NK-92 (cell line): ENCODE measurements around the gene GGTLC1.

Source experiments
- DNase-seq: peaks from one replicate; lab custom pipeline; 2025; ENCODE audit not compliant: unreplicated experiment; lab: John Stamatoyannopoulos, UW

GGTLC1 gene

DNA sequence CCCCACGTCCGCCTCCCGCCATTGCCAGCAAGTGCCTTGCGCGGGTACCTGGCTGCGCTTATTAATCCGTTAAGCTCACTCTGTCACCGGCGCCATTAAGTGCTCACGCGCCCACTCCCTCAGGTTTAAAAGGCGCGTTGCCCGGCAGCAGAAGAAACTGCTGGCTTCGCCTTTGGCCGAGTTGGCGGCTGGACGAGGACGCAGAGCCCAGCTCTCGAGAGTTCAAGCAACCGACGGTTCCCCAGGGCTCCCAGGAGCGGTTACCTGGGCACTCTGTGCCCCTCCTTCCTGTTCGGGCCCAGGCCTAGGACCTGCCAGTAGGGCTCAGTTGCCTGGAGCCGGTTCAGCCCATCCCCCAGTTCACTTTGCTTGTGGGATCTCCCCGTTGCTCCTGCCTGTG lies at the start of gene GGTLC1:
GGTLC1 (minus strand) TSS at position 219 of the 400 bp plus-strand sequence. CDS start 2,168 bp downstream, outside the sequence.
- no peak for DNase-seq

DNA sequence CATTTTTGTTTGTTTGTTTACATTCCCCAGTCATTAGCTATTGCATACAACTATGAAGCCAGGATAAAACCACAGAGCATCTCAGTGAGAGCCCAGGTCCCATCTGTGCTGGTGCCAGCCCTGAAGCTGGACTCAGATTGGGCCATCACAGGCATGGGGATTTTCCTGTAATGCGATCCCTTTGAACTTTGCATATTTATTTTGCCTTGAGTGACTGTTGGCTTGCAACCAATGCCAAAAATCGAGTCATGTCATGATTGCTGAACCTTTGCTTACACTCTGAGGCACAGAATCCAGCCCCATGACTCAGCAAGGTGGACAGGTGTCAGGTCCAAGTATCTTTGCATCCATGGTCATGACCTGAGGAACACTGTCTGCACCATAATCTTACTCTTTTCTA lies 46.2 kb upstream of the GGTLC1 start:
- no peak for DNase-seq

DNA sequence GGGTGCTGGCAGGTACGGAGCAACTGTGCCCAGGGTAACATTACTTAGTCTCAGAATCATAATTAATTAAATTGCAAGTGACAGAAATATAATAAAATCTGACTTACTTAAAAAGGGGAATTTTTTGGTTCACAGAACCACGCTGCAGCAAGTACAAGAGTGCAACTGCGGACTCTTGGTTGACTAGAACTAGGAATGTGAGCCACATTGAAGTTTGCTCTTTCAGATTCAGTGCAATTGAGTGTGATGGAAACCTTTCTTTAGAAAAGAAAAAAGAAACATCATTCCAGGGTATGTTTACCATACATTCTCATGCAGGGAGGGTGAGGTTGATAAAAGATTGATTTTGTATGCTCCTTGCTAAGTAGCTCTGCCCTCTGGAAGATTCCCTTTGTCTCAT lies 45.0 kb upstream of the GGTLC1 start:
- DNase-seq, result no peak

GRCh38 chr20:24033151-24033550 lies 44.6 kb upstream of the GGTLC1 start:
- DNase-seq, result no peak

GRCh38 chr20:24032400-24032898 lies 43.9 kb upstream of the GGTLC1 start:
- DNase-seq, result no peak

DNA sequence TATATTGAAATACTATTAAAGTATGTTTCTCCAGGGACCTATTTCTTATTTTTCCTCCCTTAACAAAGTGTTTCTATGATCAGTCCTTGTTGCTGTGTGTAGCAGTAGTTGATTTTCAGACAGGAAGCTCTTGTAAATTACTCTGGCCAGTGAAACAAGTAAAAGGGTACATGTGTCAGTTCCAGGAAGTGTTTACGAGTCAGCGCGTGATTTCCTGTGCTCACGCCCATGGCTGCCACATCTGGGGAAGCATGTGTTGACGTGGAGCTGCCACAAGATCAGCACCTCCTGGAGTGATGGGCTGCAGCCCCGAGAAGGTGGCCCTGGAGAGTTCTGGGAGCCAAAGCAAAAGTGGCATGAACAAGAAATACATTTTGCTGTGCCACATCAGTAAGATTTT lies 38.6 kb upstream of the GGTLC1 start:
- DNase-seq, result peak; percentile 11

GRCh38 chr20:24022621-24023180 lies 34.1 kb upstream of the GGTLC1 start:
- DNase-seq, result no peak

DNA sequence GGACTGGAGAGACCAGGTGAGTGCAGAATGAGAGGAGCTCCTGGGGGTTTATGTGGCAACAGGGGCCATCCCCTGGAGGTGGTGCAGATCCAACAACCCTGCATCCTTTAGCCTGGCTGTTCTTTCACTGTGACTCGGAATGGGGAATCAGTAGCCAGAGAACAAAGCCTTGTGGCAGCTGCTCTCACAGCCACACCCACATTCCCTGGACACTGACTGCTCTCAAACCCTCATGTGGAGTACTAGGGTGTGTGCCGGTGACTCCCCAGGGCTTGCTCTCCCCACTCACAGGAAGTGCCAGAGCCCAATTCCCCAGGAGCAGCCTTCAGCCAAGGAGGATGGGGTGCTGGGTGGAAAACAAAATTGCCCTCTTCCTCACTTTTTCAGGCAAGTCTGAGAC lies 30.2 kb upstream of the GGTLC1 start:
- DNase-seq, result no peak

- no peak for DNase-seq
These were observed 28.8 kb upstream of the GGTLC1 start for GRCh38 chr20:24017458-24017755.

DNA sequence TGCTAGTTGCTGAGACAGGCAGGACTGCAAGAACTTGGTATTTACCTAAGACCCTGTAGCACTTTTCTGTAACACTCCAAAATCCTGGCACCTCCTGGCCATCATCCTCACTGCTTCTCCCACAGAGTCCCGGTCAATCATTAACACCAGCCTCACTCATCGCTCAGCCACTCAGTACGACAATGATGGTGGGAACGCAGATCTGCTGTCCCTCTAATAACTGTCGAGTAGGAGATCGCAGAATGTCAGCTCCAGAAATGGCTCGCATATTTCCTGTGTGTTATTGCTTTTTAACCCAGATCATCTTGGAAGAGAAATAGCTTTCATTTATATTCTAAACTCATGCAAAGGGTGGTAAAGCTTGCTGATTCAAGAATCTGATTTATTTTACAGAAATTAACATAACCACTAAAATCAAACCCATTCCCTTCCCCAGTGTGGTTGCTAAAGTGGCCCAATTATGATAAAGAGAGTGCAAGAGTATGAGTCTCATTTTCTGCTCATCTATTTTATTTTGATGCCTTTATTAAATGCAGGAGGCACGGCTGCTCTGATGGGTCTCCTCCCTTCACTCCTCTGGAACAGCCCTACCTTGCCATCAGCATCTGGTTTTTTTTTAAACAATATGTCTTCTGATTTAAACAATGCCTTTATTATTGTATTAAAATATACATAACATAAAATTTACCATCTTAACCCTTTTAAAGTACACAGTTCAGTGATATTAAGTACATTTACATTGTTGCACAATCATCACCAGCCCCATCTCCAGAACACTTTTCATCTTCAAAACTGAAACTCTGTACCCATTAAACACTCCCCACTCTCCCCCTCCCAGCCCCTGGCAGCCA lies 28.3 kb upstream of the GGTLC1 start:
- DNase-seq, result no peak

GRCh38 chr20:24013953-24014352 lies 25.4 kb upstream of the GGTLC1 start:
- no peak for DNase-seq

DNA sequence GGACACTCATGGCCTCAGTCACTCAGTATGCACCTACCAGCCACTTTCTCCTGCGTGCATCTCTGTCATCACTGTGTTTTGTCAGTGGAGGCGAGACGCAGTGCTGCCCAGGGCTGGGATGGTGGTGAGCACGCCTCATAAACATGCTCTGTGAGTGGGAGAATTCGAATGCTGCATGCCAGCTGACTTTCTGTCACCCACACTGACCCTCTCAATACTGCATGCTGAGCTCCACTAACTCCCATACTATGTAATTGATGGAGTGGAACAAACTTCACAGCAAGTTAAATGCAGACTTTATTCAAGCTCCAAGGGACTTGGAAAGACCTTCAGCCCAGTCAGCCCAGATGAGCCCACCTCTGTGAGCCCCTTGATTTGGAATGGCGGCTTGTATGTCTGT lies 22.7 kb upstream of the GGTLC1 start:
- no peak for DNase-seq

GRCh38 chr20:24007758-24008157 lies 19.2 kb upstream of the GGTLC1 start:
- no peak for DNase-seq

GRCh38 chr20:24007073-24007595 lies 18.6 kb upstream of the GGTLC1 start:
- no peak for DNase-seq

GRCh38 chr20:24006626-24007025 lies 18.0 kb upstream of the GGTLC1 start:
- no peak for DNase-seq

- DNase-seq, result no peak
These were observed 15.9 kb upstream of the GGTLC1 start for GRCh38 chr20:24004471-24004870.

DNA sequence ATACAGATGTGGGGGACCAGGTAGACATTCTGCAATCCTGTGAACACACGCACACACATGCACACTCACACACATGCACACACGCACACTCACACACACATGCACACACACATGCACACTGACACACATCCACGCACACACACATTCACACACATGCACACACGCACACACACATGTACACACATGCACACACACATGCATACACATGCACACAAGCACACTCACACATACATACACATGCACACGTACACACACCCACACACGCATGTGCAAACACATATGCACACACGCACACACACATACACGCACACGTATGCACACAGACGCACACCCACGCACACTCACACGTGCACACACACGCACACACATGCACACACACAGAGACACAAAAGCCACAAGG lies 14.3 kb upstream of the GGTLC1 start:
- DNase-seq, result no peak

GRCh38 chr20:24001712-24002405 lies 13.3 kb upstream of the GGTLC1 start:
- no peak for DNase-seq

DNA sequence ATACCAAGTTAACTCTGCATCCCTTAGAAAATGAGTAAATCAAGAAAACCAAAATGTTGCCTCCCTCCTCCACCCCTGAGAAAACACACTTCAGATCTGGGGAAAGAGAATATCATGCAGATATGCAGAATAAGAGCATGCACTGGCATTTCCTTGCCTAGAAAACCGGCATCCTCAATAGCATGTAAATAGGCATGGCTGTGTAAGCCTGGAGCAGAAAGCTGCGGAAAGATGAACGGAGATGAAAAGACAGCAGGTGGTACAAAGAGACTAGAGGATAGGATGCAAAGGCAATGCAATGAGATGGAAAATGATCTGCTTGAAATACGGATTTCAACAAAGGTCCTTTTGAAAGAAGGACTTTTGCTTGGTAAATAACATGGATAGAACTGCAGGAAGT lies 10.3 kb upstream of the GGTLC1 start:
- no peak for DNase-seq

GRCh38 chr20:23998392-23998791 lies 9.8 kb upstream of the GGTLC1 start:
- DNase-seq, result no peak

DNA sequence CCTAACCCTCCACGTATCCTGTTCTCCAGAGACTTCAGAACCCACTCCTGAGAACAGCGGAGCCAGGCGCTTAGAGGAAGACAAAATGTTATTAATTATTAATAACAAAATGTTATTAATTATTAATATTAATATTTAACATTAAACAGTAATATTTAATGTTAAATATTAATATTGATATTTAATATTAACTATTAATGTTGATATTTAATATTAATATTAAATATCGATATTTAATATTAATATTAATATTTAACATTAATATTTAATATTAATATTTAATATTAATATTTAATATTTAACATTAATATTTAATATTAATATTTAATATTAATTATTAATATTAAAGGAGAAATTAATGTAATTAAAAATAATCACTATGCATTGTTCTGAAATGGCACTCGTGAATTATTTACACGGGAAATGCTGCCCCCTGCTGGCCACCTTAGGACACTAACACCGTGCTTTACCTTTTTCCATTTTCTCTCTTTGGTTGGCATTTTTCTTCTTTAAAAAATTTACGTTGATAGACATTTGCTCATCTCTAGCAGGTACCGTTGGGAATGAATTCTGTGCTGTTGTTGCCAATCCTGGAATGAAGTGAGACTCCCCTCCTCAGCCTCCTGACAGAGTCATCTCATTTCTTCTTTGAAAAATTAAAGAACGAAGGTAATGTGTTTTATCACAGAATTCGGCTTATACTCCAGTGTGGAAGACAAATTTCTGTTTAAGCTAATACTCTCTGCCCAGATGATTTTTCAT lies 7.5 kb upstream of the GGTLC1 start:
- no peak for DNase-seq
